HG03045 (cell line): Measurements from ENCODE around the gene MRPL52.

Source experiments
- ATAC-seq: cut with Tn5 transposase; IDR thresholded peaks from one replicate; pipeline ENCODE4 v1.9.1; 2021; ENCODE audit warnings: mild to moderate bottlenecking, moderate library complexity; ENCODE audit not compliant: unreplicated experiment

The MRPL52 gene

DNA sequence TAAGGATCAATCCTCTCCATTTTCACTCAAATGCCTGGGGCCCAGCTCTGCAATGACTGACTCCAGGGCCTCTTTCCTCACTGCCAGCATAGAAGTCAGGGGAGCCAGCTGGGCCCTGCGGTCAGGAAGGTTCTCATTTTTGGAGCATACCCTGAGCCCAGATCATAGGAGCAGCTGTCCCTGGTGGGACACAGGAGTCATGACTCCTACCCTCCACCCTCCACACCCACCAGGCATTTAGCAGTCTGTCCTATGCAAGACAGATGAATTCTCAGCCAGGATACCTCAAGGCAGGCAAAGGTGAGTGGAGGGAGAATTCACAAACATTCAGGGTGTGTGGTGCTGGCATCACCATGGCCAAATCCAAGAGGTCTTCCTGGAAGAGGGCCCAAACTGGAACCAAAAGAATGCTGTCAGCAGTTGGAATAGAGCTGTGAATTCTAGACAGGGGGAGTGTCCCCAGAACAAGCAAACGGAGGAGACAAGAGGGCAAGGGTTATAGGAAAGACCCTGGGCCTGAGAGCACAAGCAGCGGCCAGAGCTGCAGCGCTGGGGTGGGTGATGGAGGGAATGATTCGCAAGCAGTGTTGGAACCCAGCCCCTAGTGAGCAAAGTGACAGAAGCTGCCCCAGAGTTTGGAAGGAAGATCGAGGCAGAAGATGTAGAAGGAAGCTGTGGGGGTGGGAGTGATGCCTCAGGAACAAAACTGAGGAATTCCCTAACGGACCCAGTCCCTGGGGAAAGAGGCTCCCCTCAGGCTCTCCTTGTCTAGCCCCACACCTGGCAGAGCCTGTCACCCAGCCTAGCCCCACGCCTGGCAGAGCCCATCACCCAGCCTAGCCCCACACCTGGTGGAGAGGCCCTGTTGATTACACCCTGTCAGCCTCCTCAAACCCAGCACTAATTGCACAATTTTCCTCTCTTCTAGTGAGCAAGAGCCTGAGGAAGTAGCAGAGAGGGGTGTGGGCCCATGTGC lies 48.9 kb downstream of the MRPL52 start:
- ATAC-seq, result no peak

DNA sequence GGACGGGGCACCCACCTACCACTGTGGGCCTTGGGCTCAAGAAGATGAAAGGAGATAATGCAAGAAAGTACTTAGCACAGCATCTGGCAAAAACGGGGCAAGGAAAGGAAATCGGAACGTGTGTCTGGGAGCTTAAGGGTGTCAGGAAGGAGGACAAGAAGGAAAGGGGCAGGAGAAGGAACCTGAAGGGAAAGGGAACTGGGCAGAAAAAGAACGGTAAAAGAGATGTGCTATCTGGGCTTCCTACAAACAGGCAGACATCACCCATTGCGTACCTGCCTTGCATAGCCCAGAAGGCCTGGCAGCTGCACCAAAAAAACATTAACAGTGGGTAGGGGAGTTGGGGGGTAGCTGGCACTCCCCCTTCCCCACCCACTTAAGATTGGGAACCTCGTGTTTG lies 52.4 kb downstream of the MRPL52 start:
- no peak for ATAC-seq

DNA sequence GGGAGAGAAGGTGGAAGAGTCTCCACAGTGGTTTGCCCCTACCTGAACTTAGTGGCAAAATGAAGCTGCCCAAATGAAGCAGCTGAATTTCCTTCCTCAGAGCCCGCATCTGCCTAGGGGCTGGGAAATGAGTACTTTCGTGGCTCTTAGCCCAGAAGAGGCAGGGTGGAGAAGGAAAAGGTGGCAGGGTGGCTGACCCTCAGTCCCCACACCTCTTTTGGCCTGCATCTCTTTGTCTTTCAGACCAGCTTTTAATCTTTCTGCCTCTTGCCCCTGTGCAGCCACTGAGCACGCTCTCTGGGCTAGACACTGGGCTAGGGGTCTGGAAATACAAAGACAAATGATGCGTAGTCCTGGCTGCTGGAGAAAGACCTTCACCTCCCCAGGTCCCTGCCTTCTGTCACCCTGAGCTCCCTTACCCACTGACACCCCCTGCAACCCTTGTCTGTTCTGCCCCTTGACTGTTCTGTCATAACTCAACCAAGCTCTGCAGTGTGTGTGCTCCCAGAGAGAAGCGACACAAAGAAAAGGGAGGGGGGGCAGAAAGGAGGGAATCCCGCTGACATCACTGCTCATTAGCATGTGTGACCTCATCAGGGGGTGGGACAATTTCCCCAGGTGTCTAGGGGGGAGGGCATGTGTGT lies 53.0 kb downstream of the MRPL52 start:
- no peak for ATAC-seq

DNA sequence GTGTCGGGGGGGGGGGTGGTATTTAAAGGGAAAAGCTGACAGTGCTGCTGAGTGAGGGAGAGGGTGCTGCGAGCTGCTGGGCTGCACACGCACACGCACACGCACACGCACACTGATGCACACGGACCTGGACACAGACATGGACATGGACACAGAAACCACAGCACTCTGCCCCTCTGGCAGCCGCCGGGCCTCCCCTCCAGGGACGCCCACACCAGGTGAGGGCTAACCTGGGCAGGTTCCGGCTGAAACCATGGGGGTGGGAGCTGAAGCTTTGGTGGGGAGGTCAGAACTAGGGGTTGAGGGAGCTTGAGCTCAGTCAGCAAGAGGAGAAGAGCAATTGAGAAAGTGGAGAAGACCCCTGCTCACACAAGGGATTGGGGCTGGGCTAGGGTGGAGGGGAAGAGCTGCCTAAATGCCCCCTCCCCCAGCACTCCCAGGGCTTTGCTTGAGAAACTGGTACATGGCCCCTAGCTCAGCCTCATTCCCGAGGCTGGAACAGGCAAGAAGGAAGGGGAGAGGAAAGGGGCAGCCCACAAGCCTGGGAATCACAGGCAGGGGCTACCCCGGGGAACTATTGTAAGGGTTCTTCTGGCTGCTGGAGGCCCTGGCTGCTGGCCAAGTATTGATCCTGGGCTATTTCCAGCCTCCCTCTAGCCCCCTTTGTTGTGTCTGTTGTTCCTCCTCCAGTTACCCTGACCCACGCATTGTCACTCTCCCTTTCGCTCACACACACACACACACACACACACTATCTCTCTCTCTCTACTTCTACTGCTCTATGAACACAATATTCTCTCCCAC lies 53.7 kb downstream of the MRPL52 start, which contains the start of gene REM2:
REM2 (plus strand) TSS at position 50 of the 804 bp plus-strand sequence; CDS start at position 116, 66 bp downstream.
- ATAC-seq, result no peak

DNA sequence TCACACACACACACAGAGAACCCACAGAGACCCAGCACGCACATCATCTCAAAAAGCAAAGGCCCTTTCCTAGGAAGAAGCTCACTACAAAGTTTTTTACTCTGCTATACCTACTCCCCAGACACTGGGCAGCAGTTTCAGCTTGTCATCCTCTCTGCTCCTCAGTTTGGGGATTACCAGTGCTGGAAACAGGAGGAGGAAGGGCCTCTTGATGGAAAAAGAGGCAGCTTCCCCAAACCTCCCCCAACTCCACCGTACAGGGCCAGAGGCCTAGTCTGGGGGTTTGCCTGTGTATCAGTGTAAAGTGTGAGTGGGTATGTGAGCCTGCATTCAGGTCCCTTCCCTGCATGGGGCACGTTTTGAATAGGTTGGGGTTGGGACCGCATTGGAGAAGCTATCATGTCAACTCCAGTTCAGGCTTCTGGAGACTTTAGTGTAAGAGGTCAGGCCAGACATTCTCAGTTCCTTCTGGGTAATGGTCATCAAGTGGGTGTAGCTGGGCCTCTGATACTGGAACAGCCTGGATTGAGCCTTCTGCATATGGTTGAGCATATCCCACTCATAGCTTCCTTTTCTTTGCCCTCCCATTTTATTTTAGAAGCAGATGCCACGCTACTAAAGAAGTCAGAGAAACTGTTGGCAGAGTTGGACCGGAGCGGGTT lies 54.5 kb downstream of the MRPL52 start:
- no peak for ATAC-seq
